GM23338 (cell line): ENCODE measurements around the gene RNGTT. TPM values are rescaled to one million over a fixed set of nuclear protein-coding genes. Genes with fewer than 3 reads are reported as not detected.

Experiments used
- ATAC-seq: fragments of 200-7000 bp; cut with Tn5 transposase; 3 replicates; pipeline ENCODE4 v1.9.1; 2020
- DNase-seq: peaks from one replicate; pipeline ENCODE4 v3.0.0-alpha.2; 2015; ENCODE audit warnings: low spot score
- H2AFZ ChIP-seq: fragments of 200-600 bp; sonication (generic); 2 replicates; pipeline ENCODE4 v1.8.0; 2016; ENCODE audit warnings: antibody characterized with exemption, mild to moderate bottlenecking, moderate library complexity
- H3F3A ChIP-seq: fragments of 200-600 bp; sonication (generic); replicated peaks from 2 replicates; pipeline ENCODE4 v1.8.0; 2017; ENCODE audit warnings: antibody characterized with exemption, mixed run types, low read depth
- H3K27ac ChIP-seq: fragments of 200-600 bp; sonication (generic); 2 replicates; pipeline ENCODE4 v1.6.1; 2016; ENCODE audit warnings: low read depth
- H3K27me3 ChIP-seq: fragments of 200-600 bp; sonication (generic); 2 replicates; pipeline ENCODE4 v1.8.0; 2016; ENCODE audit warnings: mild to moderate bottlenecking, mixed run types, moderate library complexity; ENCODE audit not compliant: insufficient read depth
- H3K36me3 ChIP-seq: fragments of 200-600 bp; sonication (generic); 2 replicates; pipeline ENCODE4 v1.8.0; 2016; ENCODE audit warnings: mild to moderate bottlenecking; ENCODE audit not compliant: insufficient read depth
- H3K4me1 ChIP-seq: fragments of 200-600 bp; sonication (generic); 2 replicates; pipeline ENCODE4 v1.8.0; 2016; ENCODE audit warnings: mild to moderate bottlenecking, moderate library complexity; ENCODE audit not compliant: insufficient read depth
- H3K4me2 ChIP-seq: fragments of 200-600 bp; sonication (generic); 2 replicates; pipeline ENCODE4 v1.7.1; 2017; ENCODE audit warnings: mixed run types
- H3K4me3 ChIP-seq: fragments of 200-600 bp; sonication (generic); 2 replicates; pipeline ENCODE4 v1.6.1; 2016; ENCODE audit warnings: mixed run types
- H3K79me2 ChIP-seq: fragments of 200-600 bp; sonication (generic); replicated peaks from 2 replicates; pipeline ENCODE4 v1.8.0; 2017; ENCODE audit warnings: mild to moderate bottlenecking; ENCODE audit not compliant: insufficient read depth
- H3K9me2 ChIP-seq: fragments of 200-600 bp; sonication (generic); 2 replicates; pipeline ENCODE4 v1.8.0; 2017; ENCODE audit not compliant: insufficient read depth
- H4K20me1 ChIP-seq: fragments of 200-600 bp; sonication (generic); replicated peaks from 2 replicates; pipeline ENCODE4 v1.8.0; 2017; ENCODE audit warnings: mild to moderate bottlenecking; ENCODE audit not compliant: insufficient read depth
- H3K27ac Mint-ChIP-seq: 2 replicates; pipeline ENCODE4 v1.8.0; 2020; ENCODE audit warnings: inconsistent platforms, mild to moderate bottlenecking, moderate library complexity, mixed read lengths
- H3K27me3 Mint-ChIP-seq: 3 replicates; pipeline ENCODE4 v1.8.0; 2022; ENCODE audit warnings: low read depth, mild to moderate bottlenecking, moderate library complexity, mixed read lengths, inconsistent platforms; ENCODE audit not compliant: insufficient read depth, poor library complexity
- H3K36me3 Mint-ChIP-seq: 3 replicates; pipeline ENCODE4 v1.8.0; 2021; ENCODE audit warnings: low read depth, mild to moderate bottlenecking, inconsistent platforms, moderate library complexity, mixed read lengths
- H3K4me1 Mint-ChIP-seq: 3 replicates; pipeline ENCODE4 v1.8.0; 2020; ENCODE audit warnings: mild to moderate bottlenecking, inconsistent platforms, mixed read lengths
- H3K4me3 Mint-ChIP-seq: 3 replicates; pipeline ENCODE4 v1.8.0; 2021; ENCODE audit warnings: moderate library complexity, mild to moderate bottlenecking, inconsistent platforms, mixed read lengths
- H3K9me3 Mint-ChIP-seq: 3 replicates; pipeline ENCODE4 v1.8.0; 2020; ENCODE audit warnings: moderate library complexity, mild to moderate bottlenecking, inconsistent platforms, mixed read lengths
- CREB1 ChIP-seq: fragments of 250-450 bp; sonication (Bioruptor Pico); IDR thresholded peaks from 2 replicates; pipeline ENCODE4 v1.5.0; 2020; ENCODE audit warnings: low read depth, mild to moderate bottlenecking, moderate library complexity
- CTCF ChIP-seq, 2 experiments: fragments of 200-600 bp in 1 of 2; sonication (generic) in 1 of 2; conservative IDR thresholded peaks; 2 replicates each; pipeline versions ENCODE4 v1.5.1 to v1.6.1; 2016 to 2017; ENCODE audit warnings: antibody characterized with exemption in 2 of 2, low read depth in 2 of 2, mild to moderate bottlenecking in 2 of 2, moderate library complexity in 1 of 2
- EZH2 ChIP-seq: fragments of 200-600 bp; sonication (generic); IDR thresholded peaks from one replicate; pipeline ENCODE4 v1.8.0; 2017; ENCODE audit warnings: antibody characterized with exemption, mild to moderate bottlenecking, low read depth; ENCODE audit not compliant: unreplicated experiment
- EZH2phosphoT487 ChIP-seq: fragments of 200-600 bp; sonication (generic); IDR thresholded peaks from one replicate; pipeline ENCODE4 v1.8.1; 2018; ENCODE audit warnings: antibody characterized with exemption; ENCODE audit not compliant: unreplicated experiment
- JUNB ChIP-seq: IDR thresholded peaks from one replicate; pipeline ENCODE4 v1.6.1; 2016; ENCODE audit warnings: antibody characterized with exemption; ENCODE audit not compliant: unreplicated experiment
- NANOG ChIP-seq: IDR thresholded peaks from 2 replicates; pipeline ENCODE4 v1.6.1; 2016; ENCODE audit warnings: antibody characterized with exemption, borderline replicate concordance
- POLR2AphosphoS5 ChIP-seq: IDR thresholded peaks from 2 replicates; pipeline ENCODE4 v1.6.1; 2016; ENCODE audit warnings: antibody characterized with exemption, low read depth
- STAT1 ChIP-seq: IDR thresholded peaks from one replicate; pipeline ENCODE4 v1.6.1; 2016; ENCODE audit warnings: antibody characterized with exemption; ENCODE audit not compliant: unreplicated experiment
- ZNF114 ChIP-seq: fragments of 250-450 bp; sonication (Bioruptor Pico); IDR thresholded peaks from 2 replicates; pipeline ENCODE4 v1.5.0; 2020; ENCODE audit warnings: mild to moderate bottlenecking, moderate library complexity
- polyA plus RNA-seq: library from polyadenylated mRNA; unstranded; fragments of >200 nt; fragmentation: Nextera tagmentation; extraction: Ambion mirVana; gene quantifications from 2 replicates; pipeline ENCODE4 v1.2.1, GENCODE V29; 2016
- total RNA-seq: library from RNA; depleted of rRNA; stranded (reverse); fragments of >200 nt; shearing (Covaris generic); gene quantifications from 2 replicates; pipeline ENCODE4 v1.2.3, GENCODE V29; 2014
- TF ChIP-seq, protein P1 (sequence below): IDR thresholded peaks from 2 replicates; pipeline ENCODE4 v1.6.1; 2016; ENCODE audit warnings: antibody characterized with exemption

RNGTT gene
- total and polyA plus RNA-seq, 2 experiments from 2014 or later = 11.2 to 29.2 TPM

GRCh38 chr6:88858455-88858854, 105.0 kb downstream of the RNGTT start:
- Histone ChIP-seq H3K4me1 (no peaks in the 10 kb centered on the region), H3K9me2 (no peaks in the 10 kb centered on the region), H3K27me3 (no peaks in the 10 kb centered on the region), H3K79me2 (no peaks in the 10 kb centered on the region), H4K20me1 (no peaks in the 10 kb centered on the region), H2AFZ (no peak overlapping the region), H3K27ac (no peak overlapping the region), H3K4me2 (no peak overlapping the region), H3F3A (no peaks in the 10 kb centered on the region), H3K36me3 (no peaks in the 10 kb centered on the region), H3K4me3 (no peak overlapping the region)
- H3K4me3 Mint-ChIP-seq = no peak overlapping the region
- H3K36me3 Mint-ChIP-seq = no peaks in the 10 kb centered on the region; the same call in 2 of the 3 replicates
- DNase-seq (no peak), ATAC-seq (no peak)
- TF ChIP-seq, protein P1, sequence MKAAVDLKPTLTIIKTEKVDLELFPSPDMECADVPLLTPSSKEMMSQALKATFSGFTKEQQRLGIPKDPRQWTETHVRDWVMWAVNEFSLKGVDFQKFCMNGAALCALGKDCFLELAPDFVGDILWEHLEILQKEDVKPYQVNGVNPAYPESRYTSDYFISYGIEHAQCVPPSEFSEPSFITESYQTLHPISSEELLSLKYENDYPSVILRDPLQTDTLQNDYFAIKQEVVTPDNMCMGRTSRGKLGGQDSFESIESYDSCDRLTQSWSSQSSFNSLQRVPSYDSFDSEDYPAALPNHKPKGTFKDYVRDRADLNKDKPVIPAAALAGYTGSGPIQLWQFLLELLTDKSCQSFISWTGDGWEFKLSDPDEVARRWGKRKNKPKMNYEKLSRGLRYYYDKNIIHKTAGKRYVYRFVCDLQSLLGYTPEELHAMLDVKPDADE = no peak
- TF ChIP-seq JUNB = no peak
- no peak for TF ChIP-seq CREB1 (CRISPR knock-in tag)
- H3K27ac Mint-ChIP-seq = no peak overlapping the region
- no peaks in the 10 kb centered on the region for H3K4me1 Mint-ChIP-seq
- no peaks in the 10 kb centered on the region for H3K9me3 Mint-ChIP-seq
- no peaks in the 10 kb centered on the region for H3K27me3 Mint-ChIP-seq

- H2AFZ ChIP-seq = no peak overlapping the region
- no peaks in the 10 kb centered on the region for H3K9me3 Mint-ChIP-seq
- no peaks in the 10 kb centered on the region for H3K27me3 Mint-ChIP-seq
- no peaks in the 10 kb centered on the region for H3K4me1 Mint-ChIP-seq
- H3K9me2 ChIP-seq = no peaks in the 10 kb centered on the region
- H3K4me1 ChIP-seq = no peaks in the 10 kb centered on the region
- H3K4me3 Mint-ChIP-seq = no peak overlapping the region
- H3K4me3 ChIP-seq = no peak overlapping the region
- H4K20me1 ChIP-seq = no peaks in the 10 kb centered on the region
- H3K36me3 ChIP-seq = no peaks in the 10 kb centered on the region
- no peaks in the 10 kb centered on the region for H3K36me3 Mint-ChIP-seq
- H3K27ac ChIP-seq = no peak overlapping the region
- ATAC-seq (no peak), DNase-seq (no peak)
- no peak for TF ChIP-seq ZNF114 (CRISPR knock-in tag)
- no peak for TF ChIP-seq EZH2
- no peak for TF ChIP-seq JUNB
- TF ChIP-seq POLR2AphosphoS5 = no peak
- TF ChIP-seq, protein P1 = no peak
- no peak for TF ChIP-seq NANOG
- no peak for TF ChIP-seq STAT1
- no peak for TF ChIP-seq CTCF (conservative IDR thresholded peaks at IDR 0.05; ENCODE audit: low read depth in 2 of 2)
- no peak for TF ChIP-seq EZH2phosphoT487
- no peak for TF ChIP-seq CREB1 (CRISPR knock-in tag)
- no peaks in the 10 kb centered on the region for H3K79me2 ChIP-seq
- H3F3A ChIP-seq = no peaks in the 10 kb centered on the region
- H3K4me2 ChIP-seq = no peak overlapping the region
- no peaks in the 10 kb centered on the region for H3K27me3 ChIP-seq
- H3K27ac Mint-ChIP-seq = no peak overlapping the region
Observed at GRCh38 chr6:88856566-88856965, 106.9 kb downstream of the RNGTT start.
